ENCODE data around the gene GAS2.

The GAS2 gene

DNA sequence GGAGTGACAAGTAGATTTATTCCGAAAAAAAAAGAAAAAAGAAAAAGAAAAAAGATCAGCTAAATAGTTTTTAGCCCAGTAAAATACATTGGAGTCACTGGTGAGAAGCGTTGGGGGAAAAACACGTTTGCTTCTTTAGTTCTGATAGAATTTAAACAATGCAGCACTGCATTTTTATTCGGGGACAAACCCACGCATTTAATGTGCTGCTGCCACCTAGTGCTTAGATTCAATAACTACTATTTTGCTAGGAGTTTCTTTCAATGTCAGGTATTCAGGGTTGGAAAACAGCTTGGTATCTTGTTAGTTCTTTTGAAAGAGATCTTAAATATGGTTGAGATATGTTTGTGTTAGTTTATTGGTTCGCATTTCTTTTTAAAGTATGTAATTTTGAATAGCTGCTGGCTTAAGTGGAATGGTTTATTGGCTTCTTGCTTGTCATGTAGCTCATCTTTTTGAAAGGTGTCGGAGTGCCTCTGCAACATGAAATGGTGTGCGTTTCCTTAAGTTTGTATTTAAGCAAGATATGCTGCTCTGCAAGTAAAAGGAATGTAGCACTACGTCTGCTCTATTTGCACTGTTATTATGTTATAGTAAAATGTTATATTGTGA, 121.2 kb downstream of the GAS2 start:
- peak; percentile 7 for DNase-seq (ENCODE audit: low spot score)

- peak; percentile 9 for DNase-seq (ENCODE audit: low spot score)
These were observed 126.1 kb downstream of the GAS2 start for GRCh38 chr11:22792497-22792896.

GRCh38 chr11:22795914-22796313, 129.5 kb downstream of the GAS2 start:
- DNase-seq (ENCODE audit: low spot score): no peak

DNA sequence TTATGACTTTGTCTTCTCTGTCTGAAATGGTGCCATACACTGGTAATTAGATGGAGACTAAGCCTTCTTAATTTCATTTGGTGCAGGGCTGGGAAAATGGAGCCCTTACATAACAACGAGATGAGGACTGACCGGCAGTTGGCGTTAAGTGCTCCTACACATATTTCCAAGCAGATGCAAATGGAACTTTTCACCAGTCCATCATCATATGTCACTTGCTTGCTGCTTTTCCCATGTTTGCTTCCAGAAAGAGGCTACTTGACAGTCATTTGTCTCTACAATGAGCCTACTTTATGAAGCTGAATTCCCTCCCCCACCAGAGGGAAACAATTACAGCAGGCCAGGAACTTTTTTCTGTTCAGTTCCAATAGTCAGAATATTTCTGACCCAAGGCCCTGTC, 130.6 kb downstream of the GAS2 start:
- DNase-seq (ENCODE audit: low spot score): no peak

DNA sequence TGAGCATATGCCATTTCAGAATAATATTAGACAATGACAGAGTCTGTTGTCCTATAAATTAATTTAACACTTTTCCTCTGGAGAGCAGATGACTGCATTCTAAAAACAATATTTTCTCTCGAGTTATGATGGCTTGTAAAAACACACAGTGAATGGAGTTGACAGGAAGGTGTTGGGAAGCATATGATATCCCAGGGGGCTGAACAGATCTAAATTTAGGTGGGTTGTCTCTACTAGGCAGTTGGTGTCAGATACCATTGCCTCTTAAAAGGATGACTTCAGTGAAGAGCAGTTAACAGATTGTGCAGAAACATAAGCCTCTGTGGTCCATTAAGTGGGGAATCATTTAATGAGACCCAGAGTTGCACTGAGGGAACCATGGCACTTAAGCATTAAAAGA, 132.5 kb downstream of the GAS2 start:
- DNase-seq (ENCODE audit: low spot score): no peak

- no peak for DNase-seq (ENCODE audit: low spot score)
These were observed 134.1 kb downstream of the GAS2 start for GRCh38 chr11:22800482-22800881.

GRCh38 chr11:22802861-22803260, 136.4 kb downstream of the GAS2 start:
- DNase-seq (ENCODE audit: low spot score): no peak

GRCh38 chr11:22807391-22807790, 141.0 kb downstream of the GAS2 start:
- DNase-seq (ENCODE audit: low spot score): no peak

DNA sequence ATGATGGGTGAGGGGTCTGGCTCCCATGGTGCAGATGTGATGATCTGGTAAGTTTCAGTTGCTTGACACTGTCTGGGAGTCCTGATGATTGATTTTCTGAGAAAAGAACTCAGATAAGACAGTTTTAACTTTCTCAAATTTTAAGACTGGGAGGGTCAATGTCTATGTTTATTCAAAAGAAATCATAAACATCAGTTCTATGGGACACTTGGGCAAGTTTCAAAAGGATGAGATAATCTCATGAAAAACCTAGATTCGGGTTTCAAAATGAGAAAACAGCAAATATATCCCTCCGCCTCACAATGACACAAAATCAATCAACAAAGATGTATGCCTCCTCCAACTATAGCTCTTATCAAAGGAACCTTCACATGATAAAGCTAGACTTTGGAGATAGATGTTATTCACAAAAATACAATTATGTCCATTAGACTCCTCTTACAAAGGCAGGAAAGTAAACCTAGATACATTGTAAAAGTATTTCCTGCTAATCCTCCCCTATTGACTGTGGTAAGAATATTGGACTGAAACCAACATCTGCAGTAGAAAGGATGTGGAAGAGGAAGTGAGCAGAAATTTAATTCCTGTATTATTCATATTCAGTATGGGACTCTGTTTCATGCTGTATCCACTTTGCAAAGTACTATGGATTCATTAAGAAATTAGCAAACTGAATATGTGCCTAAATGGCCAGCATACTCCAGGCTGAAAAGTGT, 141.6 kb downstream of the GAS2 start:
- DNase-seq (ENCODE audit: low spot score): no peak

DNA sequence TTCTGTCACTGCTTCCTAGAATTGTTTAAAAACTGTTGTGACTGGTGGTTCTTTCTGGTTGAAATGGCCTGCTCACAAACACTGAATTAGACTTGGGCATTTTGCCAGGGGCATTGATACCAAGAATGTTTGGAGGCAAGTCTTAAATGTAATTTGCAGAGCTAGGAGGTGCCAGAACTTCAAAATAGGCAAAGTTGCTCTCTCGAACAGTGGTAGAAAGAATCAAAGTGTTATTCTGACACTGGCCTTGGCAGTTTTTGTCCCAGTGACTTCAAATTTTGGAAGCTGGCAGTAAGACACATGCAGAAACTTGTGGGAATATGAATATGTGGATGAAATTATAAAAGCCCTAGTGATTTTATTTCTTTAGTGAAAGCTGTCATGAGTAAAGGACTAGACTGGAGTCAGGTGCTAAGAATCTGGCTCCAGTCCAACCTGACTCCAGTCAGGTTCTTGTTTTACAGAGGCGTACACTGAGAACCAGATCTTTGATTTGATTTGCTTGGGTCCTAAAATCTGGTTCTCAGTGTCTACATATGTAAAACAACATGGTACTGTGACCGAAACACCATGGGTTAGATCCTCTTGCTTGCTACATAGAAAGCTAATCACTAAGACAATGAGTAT, 142.3 kb downstream of the GAS2 start:
- no peak for DNase-seq (ENCODE audit: low spot score)

GRCh38 chr11:22809893-22810292, 143.5 kb downstream of the GAS2 start:
- DNase-seq (ENCODE audit: low spot score): no peak

DNA sequence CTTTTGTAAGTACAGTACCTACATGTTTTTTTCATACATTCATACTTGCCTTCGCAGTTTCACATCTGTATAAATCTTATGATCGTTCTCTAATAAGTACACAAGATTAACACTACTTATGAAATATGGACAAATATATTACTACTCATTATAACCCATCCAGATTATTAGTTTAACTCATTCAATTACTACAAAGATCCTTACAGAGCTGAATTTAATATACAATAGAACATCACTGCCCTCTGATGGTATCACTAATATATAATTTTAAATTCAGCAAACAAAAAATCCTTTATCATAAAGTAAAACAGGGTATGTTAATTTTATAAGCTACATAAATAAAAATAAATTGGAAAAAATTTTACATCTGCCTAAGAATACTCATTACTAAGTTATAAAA, 155.8 kb downstream of the GAS2 start:
- DNase-seq (ENCODE audit: low spot score): no peak

DNA sequence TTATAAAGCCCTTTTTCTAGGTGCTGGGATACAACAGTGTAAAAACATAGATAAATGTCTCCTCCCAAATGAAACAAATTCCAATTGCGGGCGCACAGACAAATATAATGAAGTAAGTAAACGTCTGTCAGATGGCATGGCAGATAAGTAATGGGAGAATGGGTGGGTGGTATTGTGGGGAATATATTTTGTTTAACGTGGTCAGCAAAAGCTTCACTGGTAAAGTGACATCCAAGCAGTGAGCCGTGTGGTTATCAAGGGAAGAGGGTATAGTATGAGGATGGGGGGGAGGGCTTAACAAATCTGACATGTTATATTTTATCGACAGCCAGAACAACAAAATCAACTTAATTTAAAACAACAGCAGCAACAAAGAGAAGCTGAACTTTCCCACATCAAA, 162.0 kb downstream of the GAS2 start:
- DNase-seq (ENCODE audit: low spot score): no peak

- peak; percentile 68 for DNase-seq (ENCODE audit: low spot score)
These were observed 163.0 kb downstream of the GAS2 start, which contains the start of gene SVIP for GRCh38 chr11:22829231-22830081. SVIP (minus strand) TSS chr11:22829801; CDS start chr11:22829748, 53 bp downstream.

DNA sequence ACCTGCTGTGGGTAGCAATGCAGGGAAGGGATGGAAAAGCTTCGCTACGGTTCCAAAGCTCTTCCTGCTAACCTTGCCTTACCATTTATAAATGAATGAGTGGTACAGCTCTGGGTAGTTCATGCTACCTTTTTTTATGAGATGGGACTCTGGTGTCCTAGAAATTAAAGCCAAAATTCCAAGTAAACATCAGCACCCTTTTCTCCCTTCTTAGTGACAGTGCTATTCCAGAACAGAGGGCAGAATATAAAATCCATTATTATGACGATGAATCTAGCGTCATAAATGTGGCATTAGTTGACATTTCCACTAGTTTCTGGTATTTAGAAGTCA, 163.6 kb downstream of the GAS2 start:
- no peak for DNase-seq (ENCODE audit: low spot score)

DNA sequence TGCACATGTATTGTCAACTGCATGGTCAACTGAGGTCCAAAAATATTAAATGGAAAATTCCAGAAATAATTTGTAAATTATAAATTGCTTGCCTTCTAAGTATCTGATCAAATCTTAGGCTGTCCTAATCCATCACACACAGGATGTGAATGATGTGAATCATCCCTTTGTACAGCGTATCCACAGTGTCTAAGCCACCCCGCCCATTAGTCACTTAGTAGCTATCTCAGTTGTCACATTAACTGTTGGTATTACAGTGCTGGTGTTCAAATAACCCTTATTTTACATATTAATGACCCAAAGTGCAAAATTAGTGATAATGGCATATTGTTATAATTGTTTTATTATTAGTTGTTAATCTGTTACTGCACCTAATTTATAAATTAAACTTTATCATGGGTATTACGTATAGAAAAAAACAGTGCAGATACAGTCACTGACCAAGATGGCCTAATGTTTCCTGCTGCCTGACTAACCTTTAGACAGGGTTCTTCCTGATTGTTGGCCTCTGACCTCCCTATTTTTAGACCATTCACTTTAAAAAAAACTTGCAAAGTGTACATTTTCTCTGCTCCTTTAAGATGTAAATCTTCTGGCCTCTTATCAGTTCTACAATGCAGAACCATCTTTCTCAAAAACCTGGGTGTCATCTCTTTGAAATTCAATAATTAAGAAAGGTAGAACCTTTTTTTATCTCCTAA, 166.1 kb downstream of the GAS2 start:
- DNase-seq (ENCODE audit: low spot score): no peak

DNA sequence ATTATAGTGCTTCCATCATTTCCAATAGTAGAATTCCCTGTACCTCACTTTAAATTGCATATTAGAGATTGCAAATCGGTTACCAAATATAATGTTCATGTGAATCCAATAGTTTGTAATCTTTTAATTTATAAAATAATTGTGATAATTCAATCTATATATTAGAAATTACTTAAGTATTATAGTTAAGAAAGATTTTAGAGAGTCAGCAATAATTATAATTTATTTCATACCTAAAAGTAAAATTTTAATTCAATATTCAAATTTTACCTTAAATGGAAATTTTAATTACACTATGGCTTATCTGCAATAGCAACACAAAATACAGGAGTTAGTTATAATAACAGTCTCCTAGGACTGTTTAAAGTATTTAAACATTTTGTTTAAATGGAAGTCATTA, 180.3 kb downstream of the GAS2 start:
- DNase-seq (ENCODE audit: low spot score): no peak

- no peak for DNase-seq (ENCODE audit: low spot score)
These were observed 185.1 kb downstream of the GAS2 start for GRCh38 chr11:22851477-22851876.

GRCh38 chr11:22859756-22860155, 193.3 kb downstream of the GAS2 start:
- no peak for DNase-seq (ENCODE audit: low spot score)

GRCh38 chr11:22860241-22860640, 193.8 kb downstream of the GAS2 start, which contains the start of gene CCDC179:
CCDC179 (minus strand) TSS chr11:22860474; CDS start chr11:22860421, 53 bp downstream.
- no peak for DNase-seq (ENCODE audit: low spot score)

All from hepatic stellate cell (primary cell).